ENCODE results near the gene SPPL3. TPM values are rescaled to one million over a fixed set of nuclear protein-coding genes. Genes with fewer than 3 reads are reported as not detected.

SPPL3 gene
- total RNA-seq, 4 donors from 2014 or later = 30.3 to 47.1 (median 34.2) TPM

- no peaks in the 10 kb centered on the region for H3K27me3 ChIP-seq
- peaks cover 0 to 97% (median 3%) of the 10 kb centered on the region in 3 donors for H3K36me3 ChIP-seq
- WGBS, 2 donors = 85 to 86% methylated on average over 7 of the region's 7 CpGs
- TF ChIP-seq CTCF (IDR thresholded peaks at IDR 0.05) (no peak), POLR2A (IDR thresholded peaks at IDR 0.05) (no peak)
- no peak overlapping the region for H3K27ac ChIP-seq
- H3K4me3 ChIP-seq = no peak overlapping the region
- no peak for DNase-seq
- intact Hi-C loops (cut with DNase I) = no loop called here
- no peaks in the 10 kb centered on the region for H3K4me1 ChIP-seq
- H3K9me3 ChIP-seq = no peaks in the 10 kb centered on the region
Measured at GRCh38 chr12:120774169-120774916, 129.8 kb downstream of the SPPL3 start.

- H3K9me3 ChIP-seq = no peaks in the 10 kb centered on the region
- H3K4me1 ChIP-seq = no peaks in the 10 kb centered on the region
- DNase-seq = no peak
- H3K36me3 ChIP-seq = peaks cover 17 to 100% (median 30%) of the 10 kb centered on the region in 3 donors
- no peak overlapping the region for H3K4me3 ChIP-seq
- TF ChIP-seq CTCF (IDR thresholded peaks at IDR 0.05) (no peak), POLR2A (IDR thresholded peaks at IDR 0.05) (no peak)
- intact Hi-C loops (cut with DNase I) = no loop called here
- WGBS, 2 donors = 89 to 93% methylated on average over 11 of the region's 11 CpGs
- no peaks in the 10 kb centered on the region for H3K27me3 ChIP-seq
- no peak overlapping the region for H3K27ac ChIP-seq
Measured at GRCh38 chr12:120771097-120771496, 133.1 kb downstream of the SPPL3 start.

DNA sequence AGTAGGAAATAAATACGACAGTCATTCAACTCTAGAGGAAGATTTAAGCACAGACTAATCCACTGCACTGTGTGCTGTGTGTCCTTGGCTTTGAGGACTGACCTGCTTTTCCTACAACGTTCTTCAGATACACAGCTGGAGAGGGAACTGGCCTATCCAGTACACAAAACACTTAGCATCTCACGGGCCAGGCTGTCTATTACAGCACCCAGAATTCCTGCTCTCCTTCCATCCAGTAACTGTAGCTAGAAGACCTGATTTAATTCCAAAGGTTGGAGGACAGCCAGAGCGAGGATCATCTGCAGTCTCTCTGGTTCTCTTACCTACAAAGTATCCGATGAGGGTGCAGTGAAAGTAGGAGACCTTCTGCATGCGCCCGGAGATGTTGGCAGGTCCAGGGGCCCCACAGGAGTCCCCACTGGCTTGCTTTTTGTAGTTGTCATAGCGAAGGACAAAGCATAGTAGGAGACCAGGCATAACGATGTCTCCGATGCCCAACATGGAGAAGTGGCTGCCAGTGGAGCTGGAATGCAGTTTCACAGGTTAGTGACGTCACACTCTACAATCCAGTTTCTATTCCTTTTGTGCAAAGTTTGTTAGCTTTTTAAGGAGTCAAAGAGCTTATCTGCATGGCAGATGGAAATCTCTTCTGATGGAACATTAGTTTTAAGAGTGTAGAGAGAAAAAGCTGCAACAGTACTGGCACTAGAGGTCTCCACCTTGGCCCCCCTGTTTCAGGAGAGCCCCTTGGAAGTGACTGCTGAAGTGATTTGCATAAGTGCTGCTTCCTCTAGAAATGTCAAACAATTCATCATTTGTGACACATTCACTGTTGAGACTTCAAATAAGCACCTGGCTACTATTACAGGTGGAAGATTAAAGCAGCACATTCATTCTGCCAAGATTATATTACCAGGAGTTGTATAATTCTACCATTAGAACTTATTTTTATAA is 136.8 kb downstream of the SPPL3 start:
- peaks cover 0 to 12% (median 0%) of the 10 kb centered on the region in 3 donors for H3K4me1 ChIP-seq
- no peaks in the 10 kb centered on the region for H3K9me3 ChIP-seq
- WGBS, 2 donors = 76 to 81% methylated on average over 10 of the region's 11 CpGs
- intact Hi-C loops (cut with DNase I) = no loop called here
- TF ChIP-seq CTCF (IDR thresholded peaks at IDR 0.05) = no peak
- no peak for TF ChIP-seq POLR2A (IDR thresholded peaks at IDR 0.05)
- H3K4me3 ChIP-seq = no peak overlapping the region
- DNase-seq = no peak
- H3K27ac ChIP-seq = no peak overlapping the region
- no peaks in the 10 kb centered on the region for H3K27me3 ChIP-seq
- H3K36me3 ChIP-seq = peaks cover 29 to 100% (median 40%) of the 10 kb centered on the region in 3 donors

GRCh38 chr12:120766566-120766965 is 137.6 kb downstream of the SPPL3 start:
- TF ChIP-seq POLR2A (IDR thresholded peaks at IDR 0.05) (no peak), CTCF (IDR thresholded peaks at IDR 0.05) (no peak)

GRCh38 chr12:120764816-120765215 is 139.3 kb downstream of the SPPL3 start:
- H3K9me3 ChIP-seq = no peaks in the 10 kb centered on the region
- no peak overlapping the region for H3K4me3 ChIP-seq
- no peak for DNase-seq
- no peaks in the 10 kb centered on the region for H3K27me3 ChIP-seq
- H3K27ac ChIP-seq = no peak overlapping the region
- intact Hi-C loops (cut with DNase I) = no loop called here
- peaks cover 29 to 100% (median 40%) of the 10 kb centered on the region in 3 donors for H3K36me3 ChIP-seq
- TF ChIP-seq CTCF (IDR thresholded peaks at IDR 0.05) = no peak
- H3K4me1 ChIP-seq = peaks cover 0 to 34% (median 0%) of the 10 kb centered on the region in 3 donors
- WGBS, 2 donors = 83 to 86% methylated on average over 8 to 9 of the region's 9 CpGs

More at GRCh38 chr12:120766566-120766965, 137.6 kb downstream of the SPPL3 start:
- Histone ChIP-seq H3K27ac (no peak overlapping the region), H3K4me3 (no peak overlapping the region), H3K9me3 (no peaks in the 10 kb centered on the region), H3K4me1 (peaks cover 0 to 20% (median 0%) of the 10 kb centered on the region in 3 donors), H3K27me3 (no peaks in the 10 kb centered on the region), H3K36me3 (peaks cover 29 to 100% (median 40%) of the 10 kb centered on the region in 3 donors)
- intact Hi-C loops (cut with DNase I) = no loop called here
- 72 to 92% methylated on average over 4 to 5 of the region's 5 CpGs for WGBS, 2 donors
- no peak for DNase-seq

Data from esophagus squamous epithelium (tissue), 5 donors.